Spleen (tissue), 11 donors: ENCODE results near the gene EFNB3. TPM values are rescaled to one million over a fixed set of nuclear protein-coding genes. Genes with fewer than 3 reads are reported as not detected.

Source experiments
- DNase-seq: peaks from one replicate; pipeline ENCODE4 v3.0.0-alpha.2; 2020
- H3K27ac ChIP-seq, 8 donors: fragments of 200-600 bp; sonication (generic) in 7 of 8; 1 replicate in 4 of 8; 2 replicates in 4 of 8; pipeline versions ENCODE4 v1.5.0 to v1.8.0; 2016 to 2021; ENCODE audit warnings: inconsistent platforms in 4 of 8, mild to moderate bottlenecking in 4 of 8, moderate library complexity in 1 of 8
- H3K27me3 ChIP-seq, 7 donors: fragments of 200-600 bp; sonication (generic) in 6 of 7; replicated peaks in 1 of 7; 1 replicate in 4 of 7; 2 replicates in 3 of 7; pipeline versions ENCODE4 v1.5.0 to v1.8.0; 2016 to 2021; ENCODE audit warnings: inconsistent platforms in 3 of 7, mild to moderate bottlenecking in 1 of 7
- H3K36me3 ChIP-seq, 6 donors: fragments of 200-600 bp; sonication (generic) in 5 of 6; 1 replicate in 4 of 6; 2 replicates in 2 of 6; pipeline versions ENCODE4 v1.5.0 to v1.8.0; 2016 to 2021; ENCODE audit warnings: inconsistent platforms in 2 of 6
- H3K4me1 ChIP-seq, 6 donors: fragments of 200-600 bp; sonication (generic) in 5 of 6; 1 replicate in 3 of 6; 2 replicates in 3 of 6; pipeline versions ENCODE4 v1.5.0 to v1.8.0; 2016 to 2021; ENCODE audit warnings: inconsistent platforms in 3 of 6
- H3K4me3 ChIP-seq, 8 donors: fragments of 200-600 bp; sonication (generic) in 7 of 8; 1 replicate in 4 of 8; 2 replicates in 4 of 8; pipeline versions ENCODE4 v1.5.0 to v1.8.0; 2016 to 2021; ENCODE audit warnings: inconsistent platforms in 4 of 8, mild to moderate bottlenecking in 4 of 8, moderate library complexity in 2 of 8
- H3K9me3 ChIP-seq, 8 donors: fragments of 200-600 bp; sonication (generic) in 7 of 8; 1 replicate in 4 of 8; 2 replicates in 4 of 8; pipeline versions ENCODE4 v1.5.0 to v1.8.0; 2016 to 2021; ENCODE audit warnings: inconsistent platforms in 4 of 8
- POLR2A ChIP-seq, 3 donors: fragments of 450-650 bp; IDR thresholded peaks; one replicate each; pipeline ENCODE4 v1.5.1; 2017; ENCODE audit warnings: antibody characterized with exemption in 3 of 3, mild to moderate bottlenecking in 1 of 3
- POLR2AphosphoS5 ChIP-seq, 3 donors: sonication (generic); formaldehyde crosslinking; IDR thresholded peaks; one replicate each; pipeline ENCODE4 v1.5.1; 2017; ENCODE audit warnings: antibody characterized with exemption in 3 of 3
- WGBS, 5 donors: extraction: QIAGEN DNeasy Blood & Tissue Kit in 3 of 5; methylation state at CpG; one replicate each; pipeline versions ENCODE4 v1.1.5 to v1.1.7; 2013 to 2018; 5-methylcytosine and 5-hydroxymethylcytosine counted together
- intact Hi-C: fragments of 100-400 bp; cut with DNase I; formaldehyde crosslinking; loops from one replicate; pipeline ENCODE4 v1.15.0; 2023; ENCODE audit warnings: low total_unique reads
- polyA plus RNA-seq, 3 donors: library from polyadenylated mRNA; stranded (reverse); fragments of 200-250 nt; gene quantifications; one replicate each; pipeline ENCODE4 v1.2.1, GENCODE V29; 2013
- total RNA-seq, 7 donors: library from RNA; depleted of rRNA in 3 of 7; stranded (reverse); fragments of >200 nt in 3 of 7; fragmentation: NEBNext Ultra II Directional in 4 of 7; extraction: Animal tissue kit (Norgen Biotek cat#: 25700) in 4 of 7; gene quantifications; one replicate each; pipeline versions ENCODE4 v1.1.0 to v1.2.1, GENCODE V29; 2016 to 2021
- TF ChIP-seq, protein P1 (sequence below), 11 experiments: fragments of 200-600 bp in 7 of 11; fragments of 450-650 bp in 4 of 11; sonication (generic) in 4 of 11; IDR thresholded peaks in 8 of 11; conservative IDR thresholded peaks in 3 of 11; 1 replicate in 7 of 11; 2 replicates in 4 of 11; pipeline versions ENCODE4 v1.4.0 to v1.8.0; 2016 to 2021; ENCODE audit warnings: antibody characterized with exemption in 11 of 11, inconsistent platforms in 4 of 11, mild to moderate bottlenecking in 1 of 11
- donor health status: healthy with polysubstance abuse.
- donor health status: DM: no; HTN: no; CAD: no; lungs with moderate emphysema.
- donor health status: DM: no; HTN: no; CAD: no.
- donor health status: Bipolar disorder and iron deficiency.
- donor health status: healthy.
- donor health status: DM: no; HTN: no; CAD: no.
- donor health status: DM: yes; HTN: yes; CAD: no.

The EFNB3 gene
- total and polyA plus RNA-seq, 10 donors, result 0.04 to 0.60 (median 0.26) TPM; not detected in 1

DNA sequence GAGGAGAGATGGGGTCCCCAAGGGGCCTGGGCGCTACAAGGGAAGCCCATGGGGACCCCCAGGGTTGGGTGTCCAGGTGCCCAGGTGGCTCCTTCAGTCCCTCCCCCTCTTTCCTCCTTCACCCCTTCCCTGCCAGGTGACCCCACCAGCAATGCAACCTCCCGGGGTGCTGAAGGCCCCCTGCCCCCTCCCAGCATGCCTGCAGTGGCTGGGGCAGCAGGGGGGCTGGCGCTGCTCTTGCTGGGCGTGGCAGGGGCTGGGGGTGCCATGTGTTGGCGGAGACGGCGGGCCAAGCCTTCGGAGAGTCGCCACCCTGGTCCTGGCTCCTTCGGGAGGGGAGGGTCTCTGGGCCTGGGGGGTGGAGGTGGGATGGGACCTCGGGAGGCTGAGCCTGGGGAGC lies 4.0 kb downstream of the EFNB3 start:
- Histone ChIP-seq H3K36me3 (no peaks in the 10 kb centered on the region), H3K27me3 (peaks cover 5 to 89% (median 41%) of the 10 kb centered on the region in 7 donors), H3K9me3 (no peaks in the 10 kb centered on the region), H3K27ac (no peak overlapping the region), H3K4me1 (peaks cover 7 to 28% (median 21%) of the 10 kb centered on the region in 6 donors), H3K4me3 (no peak overlapping the region)
- intact Hi-C loops, result no loop called here
- TF ChIP-seq POLR2AphosphoS5 (IDR thresholded peaks at IDR 0.05), result no peak
- TF ChIP-seq, protein P1, sequence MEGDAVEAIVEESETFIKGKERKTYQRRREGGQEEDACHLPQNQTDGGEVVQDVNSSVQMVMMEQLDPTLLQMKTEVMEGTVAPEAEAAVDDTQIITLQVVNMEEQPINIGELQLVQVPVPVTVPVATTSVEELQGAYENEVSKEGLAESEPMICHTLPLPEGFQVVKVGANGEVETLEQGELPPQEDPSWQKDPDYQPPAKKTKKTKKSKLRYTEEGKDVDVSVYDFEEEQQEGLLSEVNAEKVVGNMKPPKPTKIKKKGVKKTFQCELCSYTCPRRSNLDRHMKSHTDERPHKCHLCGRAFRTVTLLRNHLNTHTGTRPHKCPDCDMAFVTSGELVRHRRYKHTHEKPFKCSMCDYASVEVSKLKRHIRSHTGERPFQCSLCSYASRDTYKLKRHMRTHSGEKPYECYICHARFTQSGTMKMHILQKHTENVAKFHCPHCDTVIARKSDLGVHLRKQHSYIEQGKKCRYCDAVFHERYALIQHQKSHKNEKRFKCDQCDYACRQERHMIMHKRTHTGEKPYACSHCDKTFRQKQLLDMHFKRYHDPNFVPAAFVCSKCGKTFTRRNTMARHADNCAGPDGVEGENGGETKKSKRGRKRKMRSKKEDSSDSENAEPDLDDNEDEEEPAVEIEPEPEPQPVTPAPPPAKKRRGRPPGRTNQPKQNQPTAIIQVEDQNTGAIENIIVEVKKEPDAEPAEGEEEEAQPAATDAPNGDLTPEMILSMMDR (IDR thresholded peaks at IDR 0.05 in 8 of 11, conservative IDR thresholded peaks at IDR 0.05 in 3 of 11), result no peak
- TF ChIP-seq POLR2A (IDR thresholded peaks at IDR 0.05), result no peak
- DNase-seq, result no peak
- 78 to 92% (median 83%) methylated on average over 8 to 11 of the region's 11 CpGs for WGBS, 5 donors

DNA sequence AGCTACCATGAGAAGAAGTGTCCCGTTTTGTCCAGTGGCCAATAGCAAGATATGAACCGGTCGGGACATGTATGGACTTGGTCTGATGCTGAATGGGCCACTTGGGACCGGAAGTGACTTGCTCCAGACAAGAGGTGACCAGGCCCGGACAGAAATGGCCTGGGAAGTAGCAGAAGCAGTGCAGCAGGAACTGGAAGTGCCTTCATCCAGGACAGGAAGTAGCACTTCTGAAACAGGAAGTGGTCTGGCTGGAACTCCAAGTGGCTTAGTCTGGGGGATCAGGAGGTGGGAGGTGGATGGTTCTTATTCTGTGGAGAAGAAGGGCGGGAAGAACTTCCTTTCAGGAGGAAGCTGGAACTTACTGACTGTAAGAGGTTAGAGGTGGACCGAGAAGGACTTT lies 5.3 kb downstream of the EFNB3 start:
- H3K4me1 ChIP-seq, result peaks cover under 1 to 15% (median 8%) of the 10 kb centered on the region in 6 donors
- WGBS, 5 donors, result 60 to 69% (median 64%) methylated on average over 7 of the region's 7 CpGs
- peaks cover 2 to 89% (median 28%) of the 10 kb centered on the region in 7 donors for H3K27me3 ChIP-seq
- DNase-seq, result no peak
- no peaks in the 10 kb centered on the region for H3K9me3 ChIP-seq
- TF ChIP-seq, protein P1 (IDR thresholded peaks at IDR 0.05 in 8 of 11, conservative IDR thresholded peaks at IDR 0.05 in 3 of 11), result no peak
- no peak for TF ChIP-seq POLR2AphosphoS5 (IDR thresholded peaks at IDR 0.05)
- TF ChIP-seq POLR2A (IDR thresholded peaks at IDR 0.05), result no peak
- intact Hi-C loops, result no loop called here
- no peak overlapping the region for H3K4me3 ChIP-seq
- no peaks in the 10 kb centered on the region for H3K36me3 ChIP-seq
- no peak overlapping the region for H3K27ac ChIP-seq

DNA sequence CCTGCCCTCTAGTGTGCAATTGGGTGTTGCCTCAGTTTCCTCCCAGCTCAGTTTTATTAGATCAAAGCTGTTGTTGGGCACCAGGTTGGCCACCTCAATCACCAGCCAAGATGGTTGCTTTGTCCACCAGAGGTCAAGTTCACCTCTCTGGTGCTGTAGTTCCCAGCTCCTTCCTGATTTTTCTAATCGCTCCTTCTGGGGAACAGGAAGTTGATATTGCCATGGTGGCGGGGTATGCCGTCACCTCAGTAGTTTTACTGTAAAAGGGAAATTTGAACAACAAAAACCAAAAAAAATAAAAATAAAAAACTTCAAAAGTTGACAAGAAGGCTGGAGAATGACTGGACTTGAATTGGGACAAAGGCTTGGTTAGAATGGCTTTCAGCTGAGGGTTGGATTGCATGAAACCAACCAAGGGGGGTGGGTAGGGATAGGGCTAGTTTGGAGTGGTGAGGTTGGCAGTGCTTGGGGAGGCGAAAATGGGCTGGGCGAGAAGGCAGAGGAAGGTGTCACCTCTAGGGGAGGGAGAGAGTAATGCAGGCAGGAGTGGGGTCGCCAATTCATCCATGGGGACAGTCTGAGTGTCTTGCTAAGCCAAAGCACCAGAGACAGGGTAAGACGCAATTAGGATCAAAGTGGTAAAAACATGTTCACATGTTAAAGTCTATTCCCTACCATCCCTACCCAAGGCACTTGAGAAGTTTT lies 6.2 kb downstream of the EFNB3 start:
- H3K4me3 ChIP-seq, result no peak overlapping the region
- DNase-seq, result no peak
- TF ChIP-seq, protein P1 (IDR thresholded peaks at IDR 0.05 in 8 of 11, conservative IDR thresholded peaks at IDR 0.05 in 3 of 11), result no peak
- no peak for TF ChIP-seq POLR2A (IDR thresholded peaks at IDR 0.05)
- no peak for TF ChIP-seq POLR2AphosphoS5 (IDR thresholded peaks at IDR 0.05)
- H3K4me1 ChIP-seq, result peaks cover 0 to 9% (median 5%) of the 10 kb centered on the region in 6 donors
- H3K27ac ChIP-seq, result no peak overlapping the region
- H3K27me3 ChIP-seq, result peaks cover 4 to 89% (median 25%) of the 10 kb centered on the region in 7 donors
- no peaks in the 10 kb centered on the region for H3K9me3 ChIP-seq
- intact Hi-C loops, result no loop called here
- H3K36me3 ChIP-seq, result no peaks in the 10 kb centered on the region
- 70 to 83% (median 75%) methylated on average over 7 of the region's 7 CpGs for WGBS, 5 donors

DNA sequence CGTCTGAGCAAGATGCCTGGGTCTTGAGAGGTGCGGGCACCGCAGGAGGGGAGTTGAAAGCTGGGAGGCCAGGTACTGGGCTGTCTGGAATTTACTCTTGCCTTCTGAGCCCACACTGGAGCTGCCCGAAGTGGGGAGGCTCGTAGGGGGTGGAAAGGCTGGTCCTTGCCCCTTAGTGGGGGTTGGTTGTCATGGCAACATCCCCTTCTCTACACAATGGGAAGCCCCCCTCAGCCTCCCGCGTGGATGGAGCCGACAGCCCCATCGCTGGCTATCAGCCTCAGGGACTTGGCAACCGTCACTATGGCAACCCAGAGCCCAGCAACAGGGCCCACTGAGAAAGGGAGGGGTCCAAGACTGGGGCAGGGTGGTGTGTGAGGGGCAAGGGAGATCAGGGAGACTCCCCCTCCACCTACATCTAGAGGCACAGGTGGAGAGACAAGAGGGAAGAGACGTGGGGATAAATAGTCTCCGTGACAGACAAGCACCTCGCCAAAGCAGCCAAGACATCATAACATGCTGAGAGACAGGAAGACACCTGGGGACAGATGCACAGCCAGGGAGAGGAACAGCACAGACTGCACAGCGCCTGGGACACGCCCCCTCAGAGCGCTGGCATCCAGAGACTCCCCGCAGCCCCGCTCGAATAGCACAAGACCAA lies 7.2 kb downstream of the EFNB3 start:
- H3K36me3 ChIP-seq, result no peaks in the 10 kb centered on the region
- peaks cover 5 to 20% (median 15%) of the 10 kb centered on the region in 6 donors for H3K4me1 ChIP-seq
- no peak overlapping the region for H3K27ac ChIP-seq
- intact Hi-C loops, result no loop called here
- TF ChIP-seq, protein P1 (IDR thresholded peaks at IDR 0.05 in 8 of 11, conservative IDR thresholded peaks at IDR 0.05 in 3 of 11), result no peak
- TF ChIP-seq POLR2A (IDR thresholded peaks at IDR 0.05), result no peak
- WGBS, 5 donors, result 29 to 42% (median 36%) methylated on average over 15 to 19 of the region's 19 CpGs
- no peak overlapping the region for H3K4me3 ChIP-seq
- H3K27me3 ChIP-seq, result peaks cover 2 to 89% (median 35%) of the 10 kb centered on the region in 7 donors
- no peak for DNase-seq
- no peaks in the 10 kb centered on the region for H3K9me3 ChIP-seq
